Fibroblast of mammary gland (primary cell): ENCODE measurements around the gene KRTAP5-3.

ENCODE experiments used
- DNase-seq: peaks from one replicate; pipeline ENCODE4 v3.0.0-alpha.2; 2010; ENCODE audit warnings: low read depth
- H3K4me3 ChIP-seq: 2 replicates; pipeline ENCODE4 v1.5.1; 2011; ENCODE audit warnings: low read depth, mild to moderate bottlenecking, low read length, moderate library complexity; ENCODE audit not compliant: control insufficient read depth
- CTCF ChIP-seq: conservative IDR thresholded peaks from 2 replicates; pipeline ENCODE4 v1.5.1; 2011; ENCODE audit warnings: low read depth, low read length, inconsistent platforms; ENCODE audit not compliant: control insufficient read depth, insufficient read depth

KRTAP5-3 gene

GRCh38 chr11:1608363-1608762, at the start of gene KRTAP5-3:
Gene KRTAP5-3, minus strand, starts transcription at chr11:1608463. Its CDS starts 78 bp downstream, at chr11:1608385.
- no peak for DNase-seq
- no peak for TF ChIP-seq CTCF
- H3K4me3 ChIP-seq: no peak within 1 kb of the TSS

GRCh38 chr11:1656670-1657069, 48.4 kb upstream of the KRTAP5-3 start:
- TF ChIP-seq CTCF: no peak
- no peak for DNase-seq
- H3K4me3 ChIP-seq: no peak overlapping the region

- DNase-seq: no peak
- no peak overlapping the region for H3K4me3 ChIP-seq
- no peak for TF ChIP-seq CTCF
These were observed 47.8 kb upstream of the KRTAP5-3 start for GRCh38 chr11:1656061-1656441.

GRCh38 chr11:1655168-1656060, 47.2 kb upstream of the KRTAP5-3 start:
- TF ChIP-seq CTCF: no peak
- no peak overlapping the region for H3K4me3 ChIP-seq
- DNase-seq: no peak

GRCh38 chr11:1654388-1655167, 46.3 kb upstream of the KRTAP5-3 start:
- no peak overlapping the region for H3K4me3 ChIP-seq
- TF ChIP-seq CTCF: no peak
- no peak for DNase-seq

- DNase-seq: no peak
- TF ChIP-seq CTCF: no peak
- no peak overlapping the region for H3K4me3 ChIP-seq
These were observed 45.5 kb upstream of the KRTAP5-3 start for GRCh38 chr11:1653541-1654387.
